ENCODE results near the gene KREMEN2. TPM values are rescaled to one million over a fixed set of nuclear protein-coding genes. Genes with fewer than 3 reads are reported as not detected.
"Not testable (repeated sequence)": the region's sequence is repeated elsewhere in the genome, so short reads cannot be mapped to it uniquely, and the experiment has no call there.

KREMEN2 gene
- polyA plus RNA-seq, 4 donors: 1.0 to 3.3 (median 1.6) TPM

- DNase-seq (ENCODE audit: low read depth in 4 of 4, low spot score in 3 of 4): no peak
Measured at GRCh38 chr16:2938206-2938605, 25.9 kb upstream of the KREMEN2 start.

DNA sequence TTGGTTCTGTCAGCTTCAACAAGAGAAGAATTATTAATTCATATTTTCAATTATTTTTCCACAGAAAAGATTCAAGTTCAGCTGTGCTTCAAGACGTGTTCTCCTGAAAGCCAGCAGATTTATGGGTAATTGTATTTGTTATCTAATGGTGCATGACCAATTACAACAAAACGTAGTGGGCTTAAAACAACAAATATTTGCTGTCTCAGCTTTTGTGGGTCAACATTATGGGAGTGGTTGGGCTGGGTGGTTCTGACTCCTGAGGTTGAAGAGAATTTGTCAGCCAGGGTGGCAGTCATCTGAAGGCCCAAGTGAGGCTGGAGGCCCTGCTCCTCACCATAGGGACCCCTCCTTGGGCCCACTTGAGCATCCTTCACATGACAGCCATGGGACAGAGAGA is 24.1 kb upstream of the KREMEN2 start:
- no peak for DNase-seq (ENCODE audit: low read depth in 4 of 4, low spot score in 3 of 4)

- no peak for DNase-seq (ENCODE audit: low read depth in 4 of 4, low spot score in 3 of 4)
Measured at GRCh38 chr16:2942045-2942444, 22.0 kb upstream of the KREMEN2 start.

- not testable (repeated sequence) for DNase-seq (ENCODE audit: low read depth in 4 of 4, low spot score in 3 of 4)
Measured at GRCh38 chr16:2943716-2944115, 20.4 kb upstream of the KREMEN2 start.

DNA sequence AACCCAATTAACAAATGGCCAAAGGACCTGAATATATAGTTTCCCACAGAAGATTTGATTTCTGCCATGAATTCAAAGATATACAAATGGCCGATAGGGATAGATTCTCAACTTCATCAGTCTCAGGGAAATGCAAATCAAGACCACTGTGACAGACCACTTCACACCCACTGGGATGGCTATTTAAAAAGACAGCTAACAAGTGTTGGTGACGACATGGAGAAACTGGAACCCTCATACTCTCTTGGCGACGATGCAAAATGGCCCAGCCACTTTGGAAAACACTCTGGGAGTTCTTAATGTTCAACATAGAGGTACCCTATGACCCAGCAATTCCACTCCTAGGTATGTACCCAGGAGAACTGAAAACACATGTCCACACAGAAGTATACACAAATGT is 17.4 kb upstream of the KREMEN2 start:
- DNase-seq (ENCODE audit: low read depth in 4 of 4, low spot score in 3 of 4): no peak

DNA sequence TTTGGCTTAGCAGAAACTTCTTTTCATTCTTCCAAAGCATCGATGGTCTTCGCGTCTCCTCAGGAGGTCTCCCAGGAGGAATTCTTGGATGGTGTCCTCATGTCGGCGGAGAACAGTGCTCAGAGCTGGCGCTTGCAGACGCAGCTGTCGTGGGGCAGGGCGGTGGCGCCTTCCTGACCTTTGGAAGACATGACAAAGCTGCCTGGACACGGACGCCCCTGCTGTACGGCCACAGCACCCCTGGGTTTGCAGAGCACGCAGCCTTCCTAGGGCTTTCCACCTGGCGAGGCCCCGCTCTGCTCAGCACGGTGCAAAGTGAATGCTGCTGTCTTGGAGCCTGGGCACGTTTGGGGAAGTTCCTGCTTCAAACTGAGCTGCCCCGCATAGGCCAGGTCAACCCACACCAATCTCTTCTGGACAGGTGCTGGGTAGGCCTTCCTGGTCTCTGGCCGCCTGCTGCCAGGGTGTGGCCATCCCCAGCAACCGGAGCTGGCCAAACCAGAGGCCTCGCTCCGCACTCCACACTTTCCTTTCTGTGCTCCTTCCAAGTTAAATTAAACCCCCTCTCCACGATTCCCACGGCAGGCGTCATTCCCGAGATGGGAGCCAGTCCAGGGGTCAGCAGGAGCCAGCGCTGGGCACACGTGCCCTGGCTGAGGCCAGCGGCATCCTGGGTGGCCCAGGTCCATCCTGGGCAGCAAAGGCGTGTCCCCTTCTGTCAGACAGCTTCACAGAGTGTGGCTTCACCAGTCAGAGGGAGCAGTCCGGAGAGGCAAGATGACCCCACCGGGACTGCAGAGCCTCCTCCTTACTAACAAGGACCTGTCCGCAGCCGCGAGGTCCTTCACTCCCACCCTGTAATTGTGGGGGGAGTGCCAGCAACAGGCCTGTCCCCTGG is 15.0 kb upstream of the KREMEN2 start:
- no peak for DNase-seq (ENCODE audit: low read depth in 4 of 4, low spot score in 3 of 4)

DNA sequence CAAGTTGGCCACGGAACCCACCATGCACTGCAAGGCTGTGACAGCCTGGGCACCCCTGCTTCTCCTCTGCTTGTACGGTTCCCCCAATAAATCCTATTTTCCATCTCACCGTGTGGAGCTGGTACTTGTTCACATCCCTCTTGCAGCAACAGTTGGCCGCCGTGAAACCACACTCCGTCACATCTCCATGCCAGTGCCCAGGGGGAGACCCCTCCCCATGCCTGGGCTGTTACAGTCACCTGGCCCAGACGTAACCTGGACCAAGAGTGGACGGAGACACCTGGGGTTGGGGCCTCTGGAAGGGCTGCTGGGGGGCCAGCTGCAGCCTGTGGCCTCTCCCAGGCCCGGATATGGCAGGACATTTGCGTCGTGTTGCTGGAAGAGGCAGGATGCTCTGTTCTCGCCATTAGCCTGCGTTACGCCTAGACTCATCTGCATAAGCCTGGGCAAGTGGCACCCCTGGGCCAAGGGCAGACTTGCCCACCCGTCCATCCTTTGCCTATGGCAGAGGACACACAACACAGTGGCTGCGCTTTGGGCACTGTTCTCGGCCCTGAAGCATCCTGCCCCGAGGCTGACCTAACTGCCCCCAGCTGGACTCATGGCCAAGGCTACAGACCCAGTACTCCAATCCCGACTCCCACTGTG is 14.2 kb upstream of the KREMEN2 start:
- no peak for DNase-seq (ENCODE audit: low read depth in 4 of 4, low spot score in 3 of 4)

- no peak for DNase-seq (ENCODE audit: low read depth in 4 of 4, low spot score in 3 of 4)
Measured at GRCh38 chr16:2950353-2950724, 13.7 kb upstream of the KREMEN2 start.

DNA sequence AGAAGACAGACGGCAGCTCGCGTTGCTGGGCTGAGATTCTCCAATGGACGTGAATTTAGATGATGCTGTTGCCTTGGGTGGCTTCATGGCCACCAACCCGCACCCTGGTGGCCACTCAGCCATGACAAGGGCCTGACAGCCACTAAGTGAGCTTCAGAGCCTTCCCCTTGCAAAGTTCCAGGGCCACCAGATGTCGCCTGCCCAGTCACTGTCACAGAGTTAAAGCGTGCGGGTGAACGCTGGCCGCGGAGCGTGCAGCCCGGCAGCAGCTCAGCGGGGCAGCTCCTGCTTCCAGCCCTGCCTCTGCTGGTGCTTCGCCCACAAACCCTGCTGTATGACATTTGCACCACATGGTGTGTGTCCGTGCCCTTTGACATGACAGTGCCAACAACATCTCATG is 13.3 kb upstream of the KREMEN2 start:
- DNase-seq (ENCODE audit: low read depth in 4 of 4, low spot score in 3 of 4): no peak

- DNase-seq (ENCODE audit: low read depth in 4 of 4, low spot score in 3 of 4): no peak
Measured at GRCh38 chr16:2952679-2953078, 11.4 kb upstream of the KREMEN2 start.

DNA sequence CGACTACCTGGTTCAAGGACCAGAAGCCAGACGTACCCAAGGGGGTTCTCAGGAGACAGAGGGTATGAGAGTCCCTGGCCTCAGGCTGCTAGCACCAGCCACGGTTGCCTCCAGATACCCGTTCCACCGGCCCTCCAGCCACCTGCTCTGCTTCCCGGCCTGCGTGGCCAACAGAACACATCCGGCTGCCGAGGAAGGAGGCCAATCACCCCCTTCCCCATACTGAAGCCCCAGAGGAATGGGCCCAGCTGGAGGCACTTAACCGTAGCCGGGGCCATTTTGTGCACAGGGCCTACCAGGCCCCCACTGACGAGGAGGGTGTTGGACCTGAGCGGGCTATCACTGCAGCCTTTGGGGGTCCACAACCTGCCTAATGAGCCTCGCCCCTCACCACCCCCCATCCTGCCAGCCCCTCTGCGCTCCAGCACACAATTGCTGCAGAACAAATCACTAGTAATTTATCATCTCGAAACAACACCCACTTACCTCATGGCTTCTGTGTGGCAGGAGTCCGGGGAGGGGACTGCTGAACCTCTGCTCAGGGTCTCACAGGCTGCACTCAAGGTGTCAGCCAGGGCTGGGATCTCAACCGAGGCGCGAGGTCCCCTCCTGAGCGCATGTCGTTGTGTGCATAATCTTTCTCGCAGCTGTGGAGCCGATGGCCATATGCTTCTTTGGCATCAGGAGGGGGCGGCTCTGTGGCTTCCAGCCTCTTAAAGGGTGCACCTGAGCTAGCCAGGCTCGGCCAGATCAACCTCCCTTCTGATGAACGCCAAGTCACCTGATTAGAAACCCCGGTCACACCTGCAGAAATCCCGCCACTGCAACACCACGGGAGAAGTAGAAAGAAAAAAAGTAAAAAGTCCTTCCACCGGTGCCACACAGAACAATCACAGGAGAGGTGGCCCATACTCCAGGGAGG is 10.1 kb upstream of the KREMEN2 start:
- DNase-seq (ENCODE audit: low read depth in 4 of 4, low spot score in 3 of 4): no peak

- no peak for DNase-seq (ENCODE audit: low read depth in 4 of 4, low spot score in 3 of 4)
Measured at GRCh38 chr16:2954656-2955381, 9.3 kb upstream of the KREMEN2 start.

DNA sequence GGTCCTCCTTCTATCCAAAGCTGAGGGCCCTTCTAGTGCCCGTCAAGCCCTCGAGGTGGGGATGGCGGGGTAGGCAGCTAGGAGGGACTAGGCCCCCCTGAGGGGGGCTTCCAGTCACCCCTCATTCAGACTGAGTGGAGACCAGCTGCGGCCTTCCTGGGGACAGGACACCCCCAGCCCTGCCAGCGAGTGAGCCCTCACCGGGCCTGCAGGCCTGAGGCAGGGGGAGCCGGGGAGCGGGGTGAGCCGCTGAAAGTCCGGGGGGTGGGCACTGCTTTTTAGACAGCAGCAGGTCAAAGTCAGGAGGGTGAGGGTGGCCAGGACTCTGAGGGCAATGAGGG is 8.7 kb upstream of the KREMEN2 start:
- DNase-seq (ENCODE audit: low read depth in 4 of 4, low spot score in 3 of 4): no peak

GRCh38 chr16:2955779-2956578 is 8.1 kb upstream of the KREMEN2 start:
- DNase-seq (ENCODE audit: low read depth in 4 of 4, low spot score in 3 of 4): no peak

DNA sequence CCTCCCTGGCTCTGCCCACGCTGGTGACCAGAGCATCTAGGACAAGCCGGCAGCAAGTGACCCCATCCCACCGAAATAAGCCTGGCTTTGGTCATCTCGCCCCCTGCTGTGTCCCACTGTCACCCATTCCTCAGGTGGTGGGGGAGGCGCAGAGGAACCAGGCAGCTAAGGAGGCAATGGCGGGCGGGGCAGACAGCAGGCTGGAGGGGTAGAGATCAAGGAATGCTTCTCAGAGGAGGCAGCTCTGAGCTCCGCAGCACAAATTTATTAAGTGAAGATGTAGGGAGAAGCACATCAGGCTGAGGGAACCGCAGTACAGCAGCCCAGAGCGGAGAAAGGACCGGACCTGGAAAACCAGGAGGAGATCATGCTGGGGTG is 7.5 kb upstream of the KREMEN2 start:
- no peak for DNase-seq (ENCODE audit: low read depth in 4 of 4, low spot score in 3 of 4)

- no peak for DNase-seq (ENCODE audit: low read depth in 4 of 4, low spot score in 3 of 4)
Measured at GRCh38 chr16:2959206-2959605, 4.9 kb upstream of the KREMEN2 start.

DNA sequence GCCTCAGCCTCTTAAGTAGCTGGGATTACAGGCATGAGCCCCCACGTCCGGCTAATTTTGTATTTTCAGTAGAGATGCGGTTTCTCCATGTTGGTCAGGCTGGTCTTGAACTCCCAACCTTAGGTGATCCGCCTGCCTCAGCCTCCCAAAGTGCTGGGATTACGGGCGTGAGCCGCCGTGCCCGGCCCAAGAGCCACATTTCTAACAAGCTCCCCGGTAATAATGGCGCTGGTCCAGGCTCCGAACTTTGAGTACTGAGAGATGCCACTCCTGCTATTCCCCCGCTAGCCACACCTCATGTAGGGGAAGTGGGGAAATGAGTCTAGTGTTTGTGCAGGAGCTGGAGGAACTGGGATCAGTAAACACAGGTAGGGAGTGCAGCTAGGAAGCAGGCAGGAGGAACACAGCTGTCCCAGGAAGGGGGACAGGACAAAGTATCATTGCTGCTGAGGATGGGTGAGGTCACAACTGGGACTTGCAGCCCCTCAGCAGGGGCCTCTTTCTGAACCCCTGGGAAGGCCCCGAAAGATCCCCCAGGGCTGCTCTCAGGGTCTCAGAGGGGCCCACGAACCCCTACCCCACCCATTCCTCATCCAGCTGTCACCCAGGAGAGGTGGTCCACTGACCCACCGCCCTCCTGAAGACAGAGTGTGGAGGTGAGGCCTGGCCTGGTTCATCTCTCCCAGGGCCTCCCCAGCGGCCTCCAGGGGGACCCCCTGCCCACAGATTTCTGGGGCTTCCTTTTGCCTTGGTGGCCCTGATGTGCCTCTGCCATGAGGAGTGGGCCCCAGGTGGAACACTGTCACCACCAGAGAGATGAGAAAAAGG is 3.7 kb upstream of the KREMEN2 start:
- no peak for DNase-seq (ENCODE audit: low read depth in 4 of 4, low spot score in 3 of 4)

GRCh38 chr16:2962334-2963073 is 1.6 kb upstream of the KREMEN2 start:
- no peak for DNase-seq (ENCODE audit: low read depth in 4 of 4, low spot score in 3 of 4)
